Lower lobe of right lung (tissue), 2 donors: ENCODE data around the gene NUDT12. TPM values are rescaled to one million over a fixed set of nuclear protein-coding genes. Genes with fewer than 3 reads are reported as not detected.

Source experiments
- ATAC-seq, 2 donors: fragments of 200-7000 bp; cut with Tn5 transposase; one replicate each; pipeline ENCODE4 v1.9.1; 2020 to 2022; ENCODE audit warnings: mild to moderate bottlenecking in 2 of 2, moderate library complexity in 2 of 2
- DNase-seq: peaks from one replicate; pipeline ENCODE4 v3.0.0-alpha.2; 2020
- H3K27ac ChIP-seq: fragments of 200-600 bp; one replicate; pipeline ENCODE4 v1.8.0; 2022
- H3K27me3 ChIP-seq: fragments of 200-600 bp; one replicate; pipeline ENCODE4 v1.8.0; 2022; ENCODE audit warnings: low read depth
- H3K36me3 ChIP-seq: fragments of 200-600 bp; one replicate; pipeline ENCODE4 v1.8.0; 2022; ENCODE audit warnings: mild to moderate bottlenecking
- H3K4me1 ChIP-seq: fragments of 200-600 bp; one replicate; pipeline ENCODE4 v1.8.0; 2022
- H3K4me3 ChIP-seq: fragments of 200-600 bp; one replicate; pipeline ENCODE4 v1.8.0; 2022; ENCODE audit warnings: mild to moderate bottlenecking
- H3K9me3 ChIP-seq: fragments of 200-600 bp; one replicate; pipeline ENCODE4 v1.8.0; 2022
- CTCF ChIP-seq: fragments of 200-600 bp; IDR thresholded peaks from one replicate; pipeline ENCODE4 v1.8.0; 2022; ENCODE audit warnings: antibody characterized with exemption, mild to moderate bottlenecking
- intact Hi-C: fragments of 100-400 bp; cut with DNase I; formaldehyde crosslinking; loops from one replicate; pipeline ENCODE4 v1.11.0; 2022
- total RNA-seq: library from RNA; stranded (reverse); fragmentation: NEBNext Ultra II Directional; extraction: Animal tissue kit (Norgen Biotek cat#: 25700); gene quantifications from one replicate; pipeline ENCODE4 v1.2.1, GENCODE V29; 2021
- donor health status: DM: no; HTN: yes; CAD: no; lungs with severe emphysema.

The NUDT12 gene
- total RNA-seq, 1 donor from 2014 or later, result 11.8 TPM

DNA sequence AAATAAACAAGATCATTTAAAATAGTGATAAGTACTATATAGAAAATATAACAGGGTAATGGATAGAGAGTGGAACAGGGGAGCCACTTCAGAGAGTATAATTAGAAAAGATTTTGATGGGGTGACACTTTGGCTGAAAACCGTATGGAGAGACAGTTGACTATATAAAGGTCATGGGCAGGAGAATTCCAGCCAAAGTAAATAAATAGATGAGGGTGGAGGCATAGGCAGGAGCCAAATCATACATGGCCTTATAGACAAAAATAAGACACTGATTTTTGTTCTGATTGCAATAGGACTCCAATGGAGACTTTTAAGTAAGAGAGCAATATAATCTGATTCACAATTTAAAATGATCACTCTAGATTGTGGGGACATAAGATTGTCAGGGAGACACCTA, 37.5 kb upstream of the NUDT12 start:
- no peaks in the 10 kb centered on the region for H3K36me3 ChIP-seq
- intact Hi-C loops, result no loop called here
- no peak overlapping the region for H3K4me3 ChIP-seq
- ATAC-seq (no peak), DNase-seq (no peak)
- no peak for TF ChIP-seq CTCF
- H3K9me3 ChIP-seq, result no peaks in the 10 kb centered on the region
- H3K27me3 ChIP-seq, result no peaks in the 10 kb centered on the region
- no peaks in the 10 kb centered on the region for H3K4me1 ChIP-seq
- no peak overlapping the region for H3K27ac ChIP-seq

DNA sequence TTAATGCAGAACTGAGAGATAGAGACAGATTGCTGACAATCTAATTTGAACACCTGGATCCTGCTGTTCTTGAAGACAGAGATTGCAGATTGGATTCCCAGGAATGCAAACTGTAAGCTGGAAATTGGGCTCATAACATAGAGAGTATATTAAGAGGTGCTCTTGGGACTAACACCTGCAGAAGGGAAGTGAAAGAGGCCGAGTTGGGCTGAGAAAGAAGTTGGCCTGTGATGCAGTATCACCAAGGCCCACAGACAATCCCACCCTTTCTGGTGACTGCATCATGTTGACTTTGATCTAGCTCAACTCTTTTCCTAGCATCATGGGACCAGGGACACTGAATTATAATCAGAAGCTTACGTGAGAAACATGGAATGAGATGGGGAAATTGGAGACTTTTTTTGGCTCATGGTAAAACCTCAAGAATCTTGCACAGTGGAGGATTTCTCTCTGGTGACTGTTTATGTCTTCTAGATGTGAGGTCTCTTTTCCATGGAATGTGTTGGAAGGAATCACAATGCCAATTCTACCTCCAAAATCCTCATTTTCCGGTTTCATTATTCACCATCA, 36.5 kb upstream of the NUDT12 start:
- no peaks in the 10 kb centered on the region for H3K27me3 ChIP-seq
- intact Hi-C loops, result no loop called here
- H3K27ac ChIP-seq, result no peak overlapping the region
- no peaks in the 10 kb centered on the region for H3K9me3 ChIP-seq
- no peaks in the 10 kb centered on the region for H3K4me1 ChIP-seq
- ATAC-seq (no peak), DNase-seq (no peak)
- TF ChIP-seq CTCF, result no peak
- H3K4me3 ChIP-seq, result no peak overlapping the region
- no peaks in the 10 kb centered on the region for H3K36me3 ChIP-seq

- Histone ChIP-seq H3K27me3 (no peaks in the 10 kb centered on the region), H3K36me3 (no peaks in the 10 kb centered on the region), H3K4me3 (no peak overlapping the region), H3K9me3 (no peaks in the 10 kb centered on the region), H3K27ac (no peak overlapping the region), H3K4me1 (no peaks in the 10 kb centered on the region)
- intact Hi-C loops, result no loop called here
- ATAC-seq (no peak), DNase-seq (no peak)
- TF ChIP-seq CTCF, result no peak
Observed at GRCh38 chr5:103590221-103590620, 27.6 kb upstream of the NUDT12 start.

DNA sequence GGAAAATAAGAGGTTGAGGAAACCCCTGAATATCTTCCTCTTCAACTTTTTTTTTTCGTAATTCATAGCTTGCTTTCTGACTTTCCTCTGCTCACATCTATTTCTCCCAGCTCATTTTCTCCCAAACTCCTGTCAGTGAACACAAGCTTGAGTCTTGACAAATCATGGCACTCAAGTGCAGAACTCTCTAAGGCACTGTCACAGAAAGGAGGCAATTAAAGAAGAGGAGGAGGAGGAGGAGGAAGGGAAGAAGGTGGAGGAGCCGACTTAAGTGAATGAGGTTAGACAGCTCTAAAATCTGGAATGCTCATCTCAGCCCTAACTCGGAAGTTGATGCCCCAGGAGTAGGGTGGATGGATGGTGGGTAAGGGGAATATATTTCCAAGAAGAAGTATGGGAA, 27.2 kb upstream of the NUDT12 start:
- ATAC-seq (no peak), DNase-seq (no peak)
- intact Hi-C loops, result loop anchor here (10.0 kb wide), 1 partner anchor 575 kb away; no protein-coding TSS in a partner anchor
- no peak for TF ChIP-seq CTCF
- no peak overlapping the region for H3K4me3 ChIP-seq
- no peaks in the 10 kb centered on the region for H3K9me3 ChIP-seq
- no peaks in the 10 kb centered on the region for H3K27me3 ChIP-seq
- no peak overlapping the region for H3K27ac ChIP-seq
- H3K4me1 ChIP-seq, result no peaks in the 10 kb centered on the region
- no peaks in the 10 kb centered on the region for H3K36me3 ChIP-seq

DNA sequence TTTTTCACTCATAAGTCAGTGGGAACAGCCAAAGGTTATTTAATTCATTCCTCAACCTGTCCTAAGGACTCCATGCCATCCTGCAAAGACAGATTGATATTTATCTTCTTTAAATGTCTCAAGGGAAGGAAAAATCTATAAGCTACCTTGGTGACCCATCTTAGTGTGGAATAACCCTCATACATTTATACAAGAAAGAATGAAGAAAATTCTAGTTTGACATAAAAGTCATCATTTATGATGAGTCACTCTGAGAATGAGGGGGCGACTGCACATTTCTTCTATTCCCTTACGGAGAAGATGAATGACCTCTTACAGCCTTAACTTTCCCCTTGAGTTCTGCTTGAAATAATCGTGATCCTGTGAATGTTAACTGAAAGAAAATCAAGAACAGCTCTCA, 26.8 kb upstream of the NUDT12 start:
- DNase-seq (no peak), ATAC-seq (no peak)
- intact Hi-C loops, result loop anchor here (10.0 kb wide), 1 partner anchor 575 kb away; no protein-coding TSS in a partner anchor
- Histone ChIP-seq H3K9me3 (no peaks in the 10 kb centered on the region), H3K4me3 (no peak overlapping the region), H3K27me3 (no peaks in the 10 kb centered on the region), H3K4me1 (no peaks in the 10 kb centered on the region), H3K36me3 (no peaks in the 10 kb centered on the region), H3K27ac (no peak overlapping the region)
- TF ChIP-seq CTCF, result no peak
